Testis (tissue), 3 donors: Measurements from ENCODE around the gene NLRC5. TPM values are rescaled to one million over a fixed set of nuclear protein-coding genes. Genes with fewer than 3 reads are reported as not detected.

Experiments used
- DNase-seq: peaks from one replicate; pipeline ENCODE4 v3.0.0-alpha.2; 2019
- H3K27ac ChIP-seq, 2 donors: fragments of 200-600 bp; sonication (generic); one replicate each; pipeline ENCODE4 v1.5.1; 2019
- H3K27me3 ChIP-seq: fragments of 200-600 bp; sonication (generic); one replicate; pipeline ENCODE4 v1.5.1; 2019
- H3K36me3 ChIP-seq: fragments of 200-600 bp; sonication (generic); one replicate; pipeline ENCODE4 v1.5.1; 2017; ENCODE audit warnings: low read depth; ENCODE audit errors: missing control alignments
- H3K4me1 ChIP-seq: fragments of 200-600 bp; sonication (generic); one replicate; pipeline ENCODE4 v1.5.1; 2019
- H3K4me3 ChIP-seq, 2 donors: fragments of 200-600 bp; sonication (generic); one replicate each; pipeline ENCODE4 v1.5.1; 2017 to 2019
- H3K9me3 ChIP-seq: fragments of 200-600 bp; sonication (generic); one replicate; pipeline ENCODE4 v1.5.1; 2017
- CTCF ChIP-seq, 3 experiments: fragments of 450-650 bp in 2 of 3; fragments of 200-600 bp in 1 of 3; sonication (generic) in 1 of 3; IDR thresholded peaks; one replicate each; pipeline ENCODE4 v1.5.1; 2016 to 2019; ENCODE audit warnings: antibody characterized with exemption in 3 of 3, mild to moderate bottlenecking in 2 of 3, moderate library complexity in 1 of 3
- POLR2A ChIP-seq: fragments of 450-650 bp; IDR thresholded peaks from one replicate; pipeline ENCODE4 v1.6.1; 2017; ENCODE audit warnings: antibody characterized with exemption, mild to moderate bottlenecking, moderate library complexity
- WGBS, 2 donors: methylation state at CpG; one replicate each; pipeline ENCODE4 v1.1.5; 2018; 5-methylcytosine and 5-hydroxymethylcytosine counted together
- intact Hi-C: fragments of 100-400 bp; cut with DNase I; formaldehyde crosslinking; loops from one replicate; pipeline ENCODE4 v1.15.1; 2023; ENCODE audit warnings: low total_unique reads
- polyA plus RNA-seq: library from polyadenylated mRNA; stranded (reverse); fragments of 350-450 nt; fragmentation: Illumina TruSeq; extraction: RNeasy Lipid Tissue Mini Kit (QIAGEN cat#74804); gene quantifications from one replicate; pipeline ENCODE4 v1.2.3, GENCODE V29; 2014; ENCODE audit warnings: low read depth, low replicate concordance; ENCODE audit not compliant: insufficient read depth
- total RNA-seq, 2 donors: library from RNA; depleted of rRNA; stranded (reverse); fragments of >200 nt; gene quantifications; one replicate each; pipeline ENCODE4 v1.2.3, GENCODE V29; 2016

NLRC5 gene
- total and polyA plus RNA-seq, 3 donors from 2014 or later: 10.3 to 14.9 (median 12.0) TPM

GRCh38 chr16:57092786-57093411 lies 103.5 kb downstream of the NLRC5 start:
- Histone ChIP-seq H3K27me3 (no peaks in the 10 kb centered on the region), H3K9me3 (no peaks in the 10 kb centered on the region), H3K4me1 (peaks cover 9% of the 10 kb centered on the region), H3K27ac (no peak overlapping the region), H3K4me3 (peak overlapping the region; percentile 66 to 75), H3K36me3 (no peaks in the 10 kb centered on the region)
- peak in 2 of 3 experiments; percentile 13 to 70 for TF ChIP-seq CTCF (IDR thresholded peaks at IDR 0.05)
- TF ChIP-seq POLR2A: no peak
- DNase-seq: peak; percentile 29
- WGBS, 2 donors: 2% methylated on average over 19 of the region's 53 CpGs; no CpG with 5 or more reads in 1 of the 2 donors
- intact Hi-C loops: loop anchor here (5.0 to 10.0 kb wide), 2 partner anchors 74 to 202 kb away; no protein-coding TSS in a partner anchor

- no peak overlapping the region for H3K27ac ChIP-seq
- TF ChIP-seq POLR2A (no peak), CTCF (IDR thresholded peaks at IDR 0.05) (no peak)
- no peaks in the 10 kb centered on the region for H3K9me3 ChIP-seq
- intact Hi-C loops: loop anchor here (5.0 to 10.0 kb wide), 2 partner anchors 73 to 201 kb away; no protein-coding TSS in a partner anchor
- no peak for DNase-seq
- no peaks in the 10 kb centered on the region for H3K36me3 ChIP-seq
- WGBS, 2 donors: 56 to 74% methylated on average over 18 of the region's 18 CpGs
- no peak overlapping the region for H3K4me3 ChIP-seq
- no peaks in the 10 kb centered on the region for H3K27me3 ChIP-seq
- H3K4me1 ChIP-seq: peaks cover 9% of the 10 kb centered on the region
Observed at GRCh38 chr16:57093666-57094564, 104.6 kb downstream of the NLRC5 start.

DNA sequence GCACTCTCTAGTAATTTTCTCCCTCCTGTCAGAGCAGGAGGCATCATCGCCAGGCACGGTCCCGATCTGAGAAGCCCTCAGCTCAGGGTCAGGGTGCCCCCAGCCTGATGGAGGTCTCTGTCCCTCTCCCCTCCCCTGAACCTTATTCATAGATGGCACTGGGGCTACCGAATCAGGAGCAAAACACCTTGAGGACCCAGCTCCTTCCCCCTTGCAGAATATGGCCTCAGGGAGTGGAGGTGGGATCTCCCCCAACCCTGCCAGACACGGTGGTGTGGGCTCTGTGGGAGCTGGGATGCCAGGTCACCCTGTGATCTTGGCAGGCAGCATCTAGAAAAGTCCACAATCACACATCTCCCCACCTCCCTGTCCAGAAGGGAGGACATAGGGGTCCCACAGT lies 105.6 kb downstream of the NLRC5 start:
- H3K4me1 ChIP-seq: peaks cover 9% of the 10 kb centered on the region
- H3K27ac ChIP-seq: no peak overlapping the region
- TF ChIP-seq CTCF (IDR thresholded peaks at IDR 0.05): no peak
- intact Hi-C loops: loop anchor here (5.0 to 10.0 kb wide), 2 partner anchors 72 to 200 kb away; no protein-coding TSS in a partner anchor
- no peaks in the 10 kb centered on the region for H3K36me3 ChIP-seq
- DNase-seq: no peak
- H3K4me3 ChIP-seq: no peak overlapping the region
- no peaks in the 10 kb centered on the region for H3K9me3 ChIP-seq
- H3K27me3 ChIP-seq: no peaks in the 10 kb centered on the region
- WGBS, 2 donors: 67 to 79% methylated on average over 5 of the region's 5 CpGs

DNA sequence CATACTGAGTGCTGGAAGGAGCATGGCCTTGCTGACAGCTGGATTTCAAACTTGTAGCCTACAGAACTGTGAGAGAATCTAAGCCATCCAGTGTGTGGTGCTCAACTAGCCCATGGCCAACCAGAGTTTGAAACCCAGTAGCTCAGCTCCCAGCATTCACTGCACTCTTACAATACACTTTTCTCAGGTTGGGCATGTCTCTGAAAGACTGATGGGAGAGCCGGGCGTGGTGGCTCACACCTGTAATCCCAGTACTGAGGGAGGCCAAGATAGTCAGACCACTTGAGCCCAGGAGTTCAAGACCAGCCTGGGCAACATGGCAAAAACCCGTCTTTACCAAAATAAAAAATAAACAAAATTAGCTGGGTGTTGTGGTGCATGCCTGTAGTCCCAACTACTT lies 106.8 kb downstream of the NLRC5 start:
- peaks cover 9% of the 10 kb centered on the region for H3K4me1 ChIP-seq
- H3K4me3 ChIP-seq: no peak overlapping the region
- 94 to 97% methylated on average over 3 of the region's 3 CpGs for WGBS, 2 donors
- H3K9me3 ChIP-seq: no peaks in the 10 kb centered on the region
- intact Hi-C loops: loop anchor here (10.0 kb wide), 1 partner anchor 199 kb away; no protein-coding TSS in a partner anchor
- no peak overlapping the region for H3K27ac ChIP-seq
- no peaks in the 10 kb centered on the region for H3K36me3 ChIP-seq
- no peaks in the 10 kb centered on the region for H3K27me3 ChIP-seq
- no peak for TF ChIP-seq POLR2A
- TF ChIP-seq CTCF (IDR thresholded peaks at IDR 0.05): no peak
- no peak for DNase-seq
